RWPE2 (cell line): ENCODE measurements around the gene NXN.
A peak's percentile ranks its signal among the peaks of the same experiment; 100 is the strongest.

Source experiments
- ATAC-seq: fragments of 200-7000 bp; cut with Tn5 transposase; 3 replicates; pipeline ENCODE4 v1.9.1; 2021; ENCODE audit warnings: low read depth
- DNase-seq: peaks from one replicate; pipeline ENCODE4 v3.0.0-alpha.2; 2020; ENCODE audit warnings: low spot score
- H3K27ac ChIP-seq: fragments of 450-650 bp; 2 replicates; pipeline ENCODE4 v1.5.1; 2017; ENCODE audit warnings: mild to moderate bottlenecking; ENCODE audit not compliant: poor library complexity, severe bottlenecking
- H3K27me3 ChIP-seq: fragments of 250-450 bp; sonication (Bioruptor Pico); 2 replicates; pipeline ENCODE4 v1.5.1; 2021; ENCODE audit warnings: mild to moderate bottlenecking, moderate library complexity; ENCODE audit not compliant: insufficient read depth, poor library complexity, severe bottlenecking
- H3K36me3 ChIP-seq: fragments of 250-450 bp; sonication (Bioruptor Pico); 2 replicates; pipeline ENCODE4 v1.5.1; 2020; ENCODE audit warnings: low read depth, mild to moderate bottlenecking, moderate library complexity
- H3K4me1 ChIP-seq: fragments of 250-450 bp; sonication (Bioruptor Pico); 2 replicates; pipeline ENCODE4 v1.5.1; 2021; ENCODE audit warnings: mild to moderate bottlenecking, moderate library complexity; ENCODE audit not compliant: insufficient read depth, poor library complexity, severe bottlenecking
- H3K4me3 ChIP-seq: fragments of 250-450 bp; sonication (Bioruptor Pico); 2 replicates; pipeline ENCODE4 v1.5.1; 2021; ENCODE audit warnings: mild to moderate bottlenecking, moderate library complexity; ENCODE audit not compliant: severe bottlenecking
- H3K9me3 ChIP-seq: fragments of 250-450 bp; sonication (Bioruptor Pico); 2 replicates; pipeline ENCODE4 v1.5.1; 2021; ENCODE audit warnings: mild to moderate bottlenecking, moderate library complexity; ENCODE audit not compliant: severe bottlenecking
- TF ChIP-seq, protein P1 (sequence below): fragments of 450-650 bp; IDR thresholded peaks from one replicate; pipeline ENCODE4 v1.5.1; 2017; ENCODE audit warnings: mild to moderate bottlenecking, moderate library complexity; ENCODE audit not compliant: poor library complexity, severe bottlenecking

Gene NXN

GRCh38 chr17:979539-980405 lies at the start of gene NXN:
TSS of gene NXN (minus strand) at chr17:979776.
- H3K4me1 ChIP-seq, result peaks cover 18% of the 10 kb centered on the region
- H3K27ac ChIP-seq, result peak within 1 kb of the TSS; percentile 98
- ATAC-seq, result peak; percentile 62

DNA sequence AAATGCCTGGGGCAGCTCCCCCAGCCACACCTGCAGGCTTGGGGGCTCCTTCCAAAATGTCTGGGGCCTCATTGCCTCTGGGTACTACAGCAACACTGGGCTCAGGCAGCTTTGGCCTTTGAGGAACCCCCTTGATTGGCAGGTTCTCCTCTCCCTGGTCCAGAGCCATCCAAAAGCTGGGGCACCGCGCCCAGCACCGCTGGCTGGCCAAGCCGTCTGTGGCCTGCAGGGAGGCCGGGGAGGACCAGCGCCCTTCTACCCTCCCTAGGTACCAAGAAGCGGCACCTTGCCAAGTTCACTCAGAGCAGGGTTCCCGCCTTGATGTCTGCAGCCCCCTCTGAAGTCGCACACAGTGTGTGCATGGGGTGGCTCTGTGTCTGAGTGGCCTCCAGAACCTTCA lies 47.5 kb upstream of the NXN start:
- H3K4me1 ChIP-seq, result no peaks in the 10 kb centered on the region
- no peaks in the 10 kb centered on the region for H3K27me3 ChIP-seq
- no peaks in the 10 kb centered on the region for H3K9me3 ChIP-seq
- no peak for DNase-seq
- TF ChIP-seq, protein P1, sequence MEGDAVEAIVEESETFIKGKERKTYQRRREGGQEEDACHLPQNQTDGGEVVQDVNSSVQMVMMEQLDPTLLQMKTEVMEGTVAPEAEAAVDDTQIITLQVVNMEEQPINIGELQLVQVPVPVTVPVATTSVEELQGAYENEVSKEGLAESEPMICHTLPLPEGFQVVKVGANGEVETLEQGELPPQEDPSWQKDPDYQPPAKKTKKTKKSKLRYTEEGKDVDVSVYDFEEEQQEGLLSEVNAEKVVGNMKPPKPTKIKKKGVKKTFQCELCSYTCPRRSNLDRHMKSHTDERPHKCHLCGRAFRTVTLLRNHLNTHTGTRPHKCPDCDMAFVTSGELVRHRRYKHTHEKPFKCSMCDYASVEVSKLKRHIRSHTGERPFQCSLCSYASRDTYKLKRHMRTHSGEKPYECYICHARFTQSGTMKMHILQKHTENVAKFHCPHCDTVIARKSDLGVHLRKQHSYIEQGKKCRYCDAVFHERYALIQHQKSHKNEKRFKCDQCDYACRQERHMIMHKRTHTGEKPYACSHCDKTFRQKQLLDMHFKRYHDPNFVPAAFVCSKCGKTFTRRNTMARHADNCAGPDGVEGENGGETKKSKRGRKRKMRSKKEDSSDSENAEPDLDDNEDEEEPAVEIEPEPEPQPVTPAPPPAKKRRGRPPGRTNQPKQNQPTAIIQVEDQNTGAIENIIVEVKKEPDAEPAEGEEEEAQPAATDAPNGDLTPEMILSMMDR, result no peak
- ATAC-seq, result no peak
- H3K4me3 ChIP-seq, result no peak overlapping the region
- no peak overlapping the region for H3K27ac ChIP-seq
- H3K36me3 ChIP-seq, result no peaks in the 10 kb centered on the region

More at GRCh38 chr17:979539-980405, at the start of gene NXN:
- no peaks in the 10 kb centered on the region for H3K9me3 ChIP-seq
- H3K36me3 ChIP-seq, result peaks cover 17% of the 10 kb centered on the region
- H3K4me3 ChIP-seq, result peak within 1 kb of the TSS; percentile 96
- no peak for DNase-seq
- TF ChIP-seq, protein P1, result peak; percentile 22
- H3K27me3 ChIP-seq, result no peaks in the 10 kb centered on the region

- no peaks in the 10 kb centered on the region for H3K36me3 ChIP-seq
- H3K9me3 ChIP-seq, result no peaks in the 10 kb centered on the region
- no peaks in the 10 kb centered on the region for H3K4me1 ChIP-seq
- DNase-seq, result no peak
- no peaks in the 10 kb centered on the region for H3K27me3 ChIP-seq
- TF ChIP-seq, protein P1, result no peak
- ATAC-seq, result no peak
- H3K27ac ChIP-seq, result no peak overlapping the region
- no peak overlapping the region for H3K4me3 ChIP-seq
These were observed 47.0 kb upstream of the NXN start for GRCh38 chr17:1026599-1026975.

DNA sequence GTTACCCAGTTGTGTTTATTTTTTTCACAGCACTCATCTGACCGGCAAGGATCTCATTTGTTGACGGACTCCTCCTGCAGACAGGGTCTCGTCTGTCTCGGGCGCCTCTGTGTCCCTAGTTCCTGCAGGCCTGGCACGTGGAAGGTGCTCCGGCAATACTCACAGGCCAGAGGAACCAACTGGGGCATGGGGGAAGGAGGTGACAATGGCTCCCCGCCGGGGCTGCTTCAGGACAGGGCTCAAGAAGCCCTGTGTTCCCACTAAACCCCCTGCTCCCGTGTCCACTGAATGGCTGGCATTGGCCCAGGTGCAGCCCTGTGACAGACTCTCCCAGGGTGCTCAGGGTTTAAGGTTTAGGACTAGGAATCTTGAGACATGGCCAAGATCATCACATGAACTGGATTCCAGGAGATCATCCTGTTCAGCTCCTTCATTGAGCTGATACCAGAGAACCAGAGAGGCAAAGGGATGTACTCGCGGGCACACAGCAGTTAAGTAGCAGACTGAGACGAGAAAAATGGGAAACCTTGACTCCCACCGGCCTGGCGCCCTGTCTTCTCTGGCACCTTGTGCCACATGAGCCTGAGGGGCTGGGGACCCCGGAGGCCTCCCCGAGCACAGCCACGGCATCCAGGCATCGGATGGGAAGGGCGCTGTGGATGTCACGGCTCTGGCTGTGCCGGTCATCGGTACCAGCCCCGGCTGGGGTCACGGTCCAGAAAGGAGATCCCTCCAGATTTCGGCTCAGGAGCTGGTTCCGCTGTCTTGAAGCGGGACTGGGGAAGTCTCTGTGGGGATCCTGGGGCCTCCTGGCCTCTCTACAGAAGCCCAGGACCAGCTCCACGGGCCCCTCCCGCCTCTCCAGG lies 46.4 kb upstream of the NXN start:
- DNase-seq, result no peak
- no peaks in the 10 kb centered on the region for H3K9me3 ChIP-seq
- no peak for ATAC-seq

More for the DNA sequence above, 46.4 kb upstream of the NXN start:
- Histone ChIP-seq H3K4me1 (no peaks in the 10 kb centered on the region), H3K27me3 (no peaks in the 10 kb centered on the region), H3K36me3 (no peaks in the 10 kb centered on the region), H3K27ac (no peak overlapping the region), H3K4me3 (no peak overlapping the region)
- TF ChIP-seq, protein P1, result no peak
